ENCODE results near the gene KPTN.

Gene KPTN

DNA sequence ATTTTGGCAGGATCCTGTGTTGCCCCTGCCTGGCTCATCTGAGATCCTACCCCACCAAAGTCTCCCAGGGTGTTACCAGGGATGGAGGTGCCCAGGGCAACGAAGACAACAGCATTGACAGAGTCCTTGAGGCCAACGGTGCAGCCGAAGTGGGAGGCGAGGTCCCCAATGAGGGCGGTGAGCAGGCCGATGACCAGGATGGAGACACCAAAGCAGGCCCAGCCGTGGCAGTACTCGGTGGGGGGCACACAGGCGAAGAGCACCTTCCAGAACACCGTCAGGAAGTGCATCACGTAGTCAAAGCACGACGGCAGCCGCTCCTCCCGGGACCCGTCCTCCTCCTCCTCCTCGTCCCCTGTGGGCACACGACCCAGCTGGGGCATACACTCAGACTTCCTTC is 51.9 kb downstream of the KPTN start:
- Histone ChIP-seq H3K9me3 (no peaks in the 10 kb centered on the region), H3K36me3 (no peaks in the 10 kb centered on the region), H3K27ac (no peak overlapping the region), H3K4me1 (ENCODE audit: control insufficient read depth in 1 of 2, insufficient read depth in 1 of 2, low read depth in 1 of 2, low read length in 1 of 2) (peaks cover 2 to 6% of the 10 kb centered on the region in 2 experiments), H3K4me3 (ENCODE audit: low read depth in 1 of 2, low read length in 1 of 2) (no peak overlapping the region), H3K27me3 (peaks cover 89% of the 10 kb centered on the region)
- TF ChIP-seq, protein P1, sequence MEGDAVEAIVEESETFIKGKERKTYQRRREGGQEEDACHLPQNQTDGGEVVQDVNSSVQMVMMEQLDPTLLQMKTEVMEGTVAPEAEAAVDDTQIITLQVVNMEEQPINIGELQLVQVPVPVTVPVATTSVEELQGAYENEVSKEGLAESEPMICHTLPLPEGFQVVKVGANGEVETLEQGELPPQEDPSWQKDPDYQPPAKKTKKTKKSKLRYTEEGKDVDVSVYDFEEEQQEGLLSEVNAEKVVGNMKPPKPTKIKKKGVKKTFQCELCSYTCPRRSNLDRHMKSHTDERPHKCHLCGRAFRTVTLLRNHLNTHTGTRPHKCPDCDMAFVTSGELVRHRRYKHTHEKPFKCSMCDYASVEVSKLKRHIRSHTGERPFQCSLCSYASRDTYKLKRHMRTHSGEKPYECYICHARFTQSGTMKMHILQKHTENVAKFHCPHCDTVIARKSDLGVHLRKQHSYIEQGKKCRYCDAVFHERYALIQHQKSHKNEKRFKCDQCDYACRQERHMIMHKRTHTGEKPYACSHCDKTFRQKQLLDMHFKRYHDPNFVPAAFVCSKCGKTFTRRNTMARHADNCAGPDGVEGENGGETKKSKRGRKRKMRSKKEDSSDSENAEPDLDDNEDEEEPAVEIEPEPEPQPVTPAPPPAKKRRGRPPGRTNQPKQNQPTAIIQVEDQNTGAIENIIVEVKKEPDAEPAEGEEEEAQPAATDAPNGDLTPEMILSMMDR (IDR thresholded peaks at IDR 0.05) = no peak

DNA sequence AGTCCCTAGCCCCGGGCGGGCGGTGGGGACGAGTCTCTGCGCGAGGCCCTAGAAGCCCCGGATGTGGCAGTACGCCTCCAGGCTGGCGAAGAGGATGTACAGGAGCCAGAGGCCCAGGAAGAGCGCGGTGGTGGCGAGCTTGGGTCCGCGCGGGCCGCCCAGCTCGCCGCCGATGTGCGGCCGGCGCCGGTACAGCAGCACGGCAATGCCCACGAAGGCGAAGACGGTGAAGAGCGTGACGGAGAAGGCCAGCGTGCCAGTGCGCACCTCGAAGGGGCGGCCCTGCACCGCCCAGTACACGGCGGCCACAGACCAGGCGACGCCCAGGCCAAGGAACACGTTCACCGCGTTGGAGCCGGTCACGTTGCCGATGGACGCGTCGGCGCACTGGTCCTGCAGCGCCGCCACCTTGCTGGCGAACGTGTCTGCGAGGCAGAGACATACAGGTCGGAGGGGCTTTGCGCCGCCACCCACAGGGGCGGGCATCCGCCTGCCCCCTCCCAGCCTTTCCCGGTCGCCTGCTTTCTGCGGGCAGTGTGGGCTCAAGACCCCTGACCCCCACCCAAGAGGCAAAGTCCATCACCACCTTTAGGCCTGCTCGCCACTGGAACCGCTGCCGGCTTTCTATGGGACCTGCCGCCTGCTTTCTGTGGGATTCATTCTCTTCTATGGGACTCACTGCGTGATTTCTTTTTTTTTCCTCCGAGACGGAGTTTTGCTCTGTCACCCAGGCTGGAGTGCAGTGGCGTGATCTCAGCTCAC is 53.8 kb downstream of the KPTN start:
- Histone ChIP-seq H3K36me3 (no peaks in the 10 kb centered on the region), H3K27ac (no peak overlapping the region), H3K4me1 (ENCODE audit: control insufficient read depth in 1 of 2, insufficient read depth in 1 of 2, low read depth in 1 of 2, low read length in 1 of 2) (peaks cover 2 to 6% of the 10 kb centered on the region in 2 experiments), H3K9me3 (no peaks in the 10 kb centered on the region), H3K27me3 (peaks cover 100% of the 10 kb centered on the region), H3K4me3 (ENCODE audit: low read depth in 1 of 2, low read length in 1 of 2) (no peak overlapping the region)
- TF ChIP-seq, protein P1 (IDR thresholded peaks at IDR 0.05) = no peak

DNA sequence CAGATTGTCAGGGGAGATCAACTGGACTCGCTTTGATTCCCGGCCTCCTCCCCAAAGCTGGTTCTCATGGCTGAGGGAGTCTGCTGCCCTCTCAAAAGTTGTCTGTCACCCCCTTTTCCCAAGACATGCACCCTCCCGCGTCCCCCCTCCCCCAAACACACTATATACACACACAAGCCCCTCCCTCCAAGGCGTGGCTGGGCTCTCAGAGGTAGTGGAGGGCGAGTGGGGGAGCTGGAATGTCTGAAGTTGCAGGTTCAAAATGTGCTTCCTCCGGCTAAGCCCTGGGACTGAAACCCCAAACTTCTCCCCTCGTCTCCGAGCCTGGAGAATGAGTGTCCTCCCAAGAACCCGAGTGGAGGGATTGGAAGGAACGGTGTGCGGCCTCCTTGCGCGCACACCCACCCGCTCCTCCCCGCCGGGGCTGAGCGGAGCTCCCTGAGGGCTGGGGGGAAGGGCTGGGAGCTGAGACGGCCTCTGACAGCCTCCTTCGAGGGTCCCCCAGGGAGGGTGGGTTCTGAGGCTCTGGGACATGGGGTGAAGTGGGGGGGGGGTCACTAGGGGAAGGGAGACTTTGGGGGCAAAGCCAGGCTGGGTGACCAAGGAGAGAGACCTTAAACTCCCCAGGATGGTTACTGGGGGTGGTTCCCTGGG is 54.8 kb downstream of the KPTN start:
- no peaks in the 10 kb centered on the region for H3K36me3 ChIP-seq
- H3K4me3 ChIP-seq (ENCODE audit: low read depth in 1 of 2, low read length in 1 of 2) = no peak overlapping the region
- TF ChIP-seq, protein P1 (IDR thresholded peaks at IDR 0.05) = no peak
- H3K4me1 ChIP-seq (ENCODE audit: control insufficient read depth in 1 of 2, insufficient read depth in 1 of 2, low read depth in 1 of 2, low read length in 1 of 2) = peaks cover 2 to 6% of the 10 kb centered on the region in 2 experiments
- no peaks in the 10 kb centered on the region for H3K9me3 ChIP-seq
- peaks cover 100% of the 10 kb centered on the region for H3K27me3 ChIP-seq
- H3K27ac ChIP-seq = no peak overlapping the region

DNA sequence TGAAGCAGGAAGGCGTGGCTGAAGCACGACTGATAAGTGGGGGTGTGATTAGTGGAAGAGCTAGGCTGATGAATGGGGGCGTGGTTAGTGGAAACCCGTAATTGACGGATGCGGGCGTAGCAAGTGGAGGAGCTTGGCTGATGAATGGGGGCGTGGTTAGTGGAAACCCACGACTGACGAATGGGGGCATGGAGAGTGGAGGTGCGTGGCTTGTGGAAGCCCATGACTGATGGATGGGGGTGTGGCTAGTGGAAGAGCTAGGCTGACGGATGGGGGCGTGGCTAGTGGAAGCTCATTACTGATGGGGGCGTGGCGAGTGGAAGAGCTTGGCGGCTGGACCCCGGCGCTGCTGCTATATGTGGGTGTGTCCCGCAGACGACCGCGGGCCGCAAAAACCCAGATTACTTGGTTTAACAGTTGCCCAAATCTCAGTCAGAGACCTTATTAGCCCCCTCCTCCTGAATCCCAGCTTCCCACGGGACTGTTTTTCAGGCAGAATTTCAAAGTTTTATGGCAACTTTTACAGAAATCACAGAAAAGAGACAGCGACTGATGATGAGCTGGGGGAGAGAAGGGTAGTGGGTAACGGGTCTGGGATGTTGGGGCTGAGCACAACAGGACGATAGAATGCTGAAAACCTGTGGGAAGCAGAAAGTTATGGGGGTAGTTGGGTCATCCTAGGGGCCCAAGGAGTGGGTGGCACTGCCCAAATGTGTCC is 55.7 kb downstream of the KPTN start:
- H3K4me3 ChIP-seq (ENCODE audit: low read depth in 1 of 2, low read length in 1 of 2) = no peak overlapping the region
- H3K36me3 ChIP-seq = no peaks in the 10 kb centered on the region
- no peak overlapping the region for H3K27ac ChIP-seq
- H3K4me1 ChIP-seq (ENCODE audit: control insufficient read depth in 1 of 2, insufficient read depth in 1 of 2, low read depth in 1 of 2, low read length in 1 of 2) = peaks cover 2 to 6% of the 10 kb centered on the region in 2 experiments
- TF ChIP-seq, protein P1 (IDR thresholded peaks at IDR 0.05) = no peak
- H3K27me3 ChIP-seq = peaks cover 100% of the 10 kb centered on the region
- no peaks in the 10 kb centered on the region for H3K9me3 ChIP-seq

DNA sequence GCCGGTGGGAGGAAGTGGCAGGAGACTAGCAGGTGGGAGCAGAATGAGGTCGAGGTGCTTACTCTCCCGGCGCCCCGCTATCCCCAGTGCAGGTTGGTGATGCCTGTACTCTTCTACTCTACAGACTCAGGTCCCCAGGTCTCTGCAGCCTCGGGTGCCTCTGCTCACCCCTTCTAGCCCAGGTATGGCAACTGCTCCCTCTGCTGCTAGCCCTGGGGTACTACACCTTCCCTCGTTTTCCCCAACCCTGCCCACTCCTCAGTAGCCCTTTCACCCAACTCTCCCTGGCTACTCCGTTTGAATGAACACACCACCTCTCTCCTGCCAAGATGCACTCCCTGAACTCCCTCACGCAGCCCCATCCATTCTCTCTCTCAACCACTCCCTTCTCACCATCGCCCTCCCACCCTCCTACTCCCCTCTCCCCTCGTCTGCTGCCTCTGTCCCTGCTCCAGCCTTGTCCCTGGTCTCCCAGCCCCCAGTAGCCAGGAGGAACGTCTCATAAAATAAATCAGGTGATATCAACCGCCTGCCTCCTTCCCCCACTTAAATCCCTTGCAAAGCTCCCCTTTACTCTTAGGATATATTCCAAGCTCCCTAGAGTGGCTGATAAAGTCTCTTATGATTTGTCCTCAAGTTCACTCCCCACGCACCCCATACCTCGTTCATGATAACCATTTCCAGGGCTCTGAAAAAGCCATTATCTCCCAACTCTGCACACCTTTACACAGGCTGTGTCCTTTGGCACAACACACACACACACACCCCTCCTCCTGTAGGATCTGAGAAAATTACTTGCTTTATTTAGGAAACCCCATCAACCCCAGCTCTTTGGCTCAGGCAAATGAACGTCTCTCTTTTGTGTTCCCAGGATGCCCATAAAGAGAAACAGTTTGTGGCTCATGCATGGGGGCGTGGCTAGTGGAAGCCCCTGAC is 56.5 kb downstream of the KPTN start:
- H3K27ac ChIP-seq = no peak overlapping the region
- no peaks in the 10 kb centered on the region for H3K36me3 ChIP-seq
- no peak overlapping the region for H3K4me3 ChIP-seq (ENCODE audit: low read depth in 1 of 2, low read length in 1 of 2)
- H3K4me1 ChIP-seq (ENCODE audit: control insufficient read depth in 1 of 2, insufficient read depth in 1 of 2, low read depth in 1 of 2, low read length in 1 of 2) = peaks cover 2 to 6% of the 10 kb centered on the region in 2 experiments
- H3K9me3 ChIP-seq = no peaks in the 10 kb centered on the region
- H3K27me3 ChIP-seq = peaks cover 100% of the 10 kb centered on the region
- TF ChIP-seq, protein P1 (IDR thresholded peaks at IDR 0.05) = peak; percentile 90

All from neutrophil (primary cell).